A549 treated with CORT108297 at 1 μM for 4 hours (cell line): ENCODE results near the gene BHMT. TPM values are rescaled to one million over a fixed set of nuclear protein-coding genes. Genes with fewer than 3 reads are reported as not detected.

ENCODE experiments used
- total RNA-seq: library from RNA; stranded (reverse); fragments of 200-300 nt; extraction: Qiagen RNA extraction; gene quantifications from 5 replicates; pipeline ENCODE4 v1.2.3, GENCODE V29; 2022

BHMT gene, protein sequence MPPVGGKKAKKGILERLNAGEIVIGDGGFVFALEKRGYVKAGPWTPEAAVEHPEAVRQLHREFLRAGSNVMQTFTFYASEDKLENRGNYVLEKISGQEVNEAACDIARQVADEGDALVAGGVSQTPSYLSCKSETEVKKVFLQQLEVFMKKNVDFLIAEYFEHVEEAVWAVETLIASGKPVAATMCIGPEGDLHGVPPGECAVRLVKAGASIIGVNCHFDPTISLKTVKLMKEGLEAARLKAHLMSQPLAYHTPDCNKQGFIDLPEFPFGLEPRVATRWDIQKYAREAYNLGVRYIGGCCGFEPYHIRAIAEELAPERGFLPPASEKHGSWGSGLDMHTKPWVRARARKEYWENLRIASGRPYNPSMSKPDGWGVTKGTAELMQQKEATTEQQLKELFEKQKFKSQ
- total RNA-seq: 0.21 TPM in 1 of 5 replicates, not detected in the others

GRCh38 chr5:79111387-79111959 is at the start of gene BHMT:
Gene BHMT (plus strand): TSS chr5:79111809. CDS start chr5:79111886, 77 bp downstream.

GRCh38 chr5:79069488-79070349 is 41.9 kb upstream of the BHMT start, which contains the start of the genes BHMT2 and DMGDH:
Gene BHMT2 (plus strand): TSS chr5:79069767. CDS start chr5:79069783, 16 bp downstream.
Gene DMGDH (minus strand): TSS chr5:79069674. CDS start chr5:79069620, 54 bp downstream.

Other genes with a start within 250 kb of the BHMT start
- 7.7 to 9.8 TPM (median 9.1 TPM) in 5 replicates for gene ARSB, start 126.5 kb upstream of the BHMT start, total RNA-seq
- 0.15 TPM in 1 of 5 replicates, not detected in the others for gene DMGDH, start 42.1 kb upstream of the BHMT start, total RNA-seq
- not detected in 5 replicates for gene BHMT2, start 42.0 kb upstream of the BHMT start, total RNA-seq
- gene JMY, start 124.3 kb downstream of the BHMT start, total RNA-seq: 2.8 to 3.9 TPM (median 3.2 TPM) in 5 replicates